Right lobe of liver (tissue), 6 donors: ENCODE measurements around the gene SDR42E2. TPM values are rescaled to one million over a fixed set of nuclear protein-coding genes. Genes with fewer than 3 reads are reported as not detected.
A peak's percentile ranks its signal among the peaks of the same experiment; 100 is the strongest.

Experiments
- ATAC-seq, 4 donors: fragments of 200-7000 bp; cut with Tn5 transposase; one replicate each; pipeline ENCODE4 v1.9.1; 2020; ENCODE audit warnings: mild to moderate bottlenecking in 4 of 4, moderate library complexity in 4 of 4
- DNase-seq, 3 donors: peaks; one replicate each; pipeline ENCODE4 v3.0.0-alpha.2; 2020
- H3K27ac ChIP-seq, 3 donors: fragments of 200-600 bp; one replicate each; pipeline ENCODE4 v1.8.0; 2022
- H3K27me3 ChIP-seq, 2 donors: fragments of 200-600 bp; one replicate each; pipeline ENCODE4 v1.8.0; 2022
- H3K36me3 ChIP-seq, 4 donors: fragments of 200-600 bp; sonication (generic) in 1 of 4; one replicate each; pipeline versions ENCODE4 v1.5.1 to v1.8.0; 2017 to 2022; ENCODE audit warnings: control low read depth in 1 of 4
- H3K4me1 ChIP-seq, 4 donors: fragments of 200-600 bp; sonication (generic) in 1 of 4; one replicate each; pipeline versions ENCODE4 v1.5.1 to v1.8.0; 2017 to 2022; ENCODE audit warnings: control low read depth in 1 of 4
- H3K4me3 ChIP-seq, 3 donors: fragments of 200-600 bp; one replicate each; pipeline ENCODE4 v1.8.0; 2022
- H3K9me3 ChIP-seq, 4 donors: fragments of 200-600 bp; sonication (generic) in 1 of 4; one replicate each; pipeline versions ENCODE4 v1.5.1 to v1.8.0; 2017 to 2022; ENCODE audit warnings: control low read depth in 1 of 4
- CTCF ChIP-seq, 4 donors: fragments of 200-600 bp in 3 of 4; fragments of 450-650 bp in 1 of 4; IDR thresholded peaks; one replicate each; pipeline versions ENCODE4 v1.5.1 to v1.8.0; 2016 to 2022; ENCODE audit warnings: antibody characterized with exemption in 4 of 4, mild to moderate bottlenecking in 2 of 4
- POLR2A ChIP-seq: fragments of 450-650 bp; IDR thresholded peaks from one replicate; pipeline ENCODE4 v1.6.1; 2017; ENCODE audit warnings: antibody characterized with exemption, mild to moderate bottlenecking
- WGBS: methylation state at CpG from one replicate; pipeline ENCODE4 v1.1.6; 2018; ENCODE audit warnings: low coverage, low lambda C conversion rate; ENCODE audit not compliant: insufficient coverage; ENCODE audit errors: missing lambda C conversion rate; 5-methylcytosine and 5-hydroxymethylcytosine counted together
- intact Hi-C, 2 donors: fragments of 100-400 bp; cut with DNase I; formaldehyde crosslinking; loops; one replicate each; pipeline versions ENCODE4 v1.11.2 to v1.14.1; 2022
- total RNA-seq, 6 experiments: library from RNA; depleted of rRNA in 2 of 6; stranded (reverse); fragments of >200 nt in 2 of 6; fragmentation: NEBNext Ultra II Directional in 3 of 6; extraction: Animal tissue kit (Norgen Biotek cat#: 25700) in 3 of 6; gene quantifications; one replicate each; pipeline versions ENCODE4 v1.1.0 to v1.2.4, GENCODE V29; 2016 to 2023
- donor health status: DM: no; HTN: yes; CAD: no.
- donor health status: DM: no; HTN: no; CAD: no.
- donor health status: DM: no; HTN: no; CAD: no.
- donor health status: DM: no; HTN: yes; CAD: no.
- donor health status: DM: no; HTN: yes; CAD: no.

SDR42E2 gene
- total RNA-seq, 6 experiments from 2014 or later, result not detected

GRCh38 chr16:22206842-22207714 is 44.8 kb downstream of the SDR42E2 start:
- 3% methylated on average over 22 of the region's 35 CpGs for WGBS
- TF ChIP-seq POLR2A, result no peak
- TF ChIP-seq CTCF (IDR thresholded peaks at IDR 0.05), result no peak
- intact Hi-C loops, result no loop called here

GRCh38 chr16:22207715-22208360 is 45.5 kb downstream of the SDR42E2 start:
- Histone ChIP-seq H3K36me3 (no peaks in the 10 kb centered on the region), H3K27ac (peak overlapping the region in 1 of 3 donors; percentile 33)

More at GRCh38 chr16:22206842-22207714, 44.8 kb downstream of the SDR42E2 start:
- Histone ChIP-seq H3K27me3 (no peaks in the 10 kb centered on the region), H3K27ac (peak overlapping the region; percentile 33 to 84 (median 74)), H3K4me1 (peaks cover 0 to 13% (median 4%) of the 10 kb centered on the region in 4 donors), H3K9me3 (no peaks in the 10 kb centered on the region), H3K4me3 (peak overlapping the region; percentile 92 to 96 (median 95)), H3K36me3 (no peaks in the 10 kb centered on the region)
- ATAC-seq (peak; percentile 59 to 71 (median 66)), DNase-seq (peak; percentile 86 to 88 (median 88))

GRCh38 chr16:22210285-22210684 is 48.0 kb downstream of the SDR42E2 start:
- no peak for TF ChIP-seq CTCF (IDR thresholded peaks at IDR 0.05)
- TF ChIP-seq POLR2A, result no peak
- Histone ChIP-seq H3K9me3 (no peaks in the 10 kb centered on the region), H3K36me3 (no peaks in the 10 kb centered on the region), H3K27ac (no peak overlapping the region), H3K27me3 (no peaks in the 10 kb centered on the region), H3K4me3 (no peak overlapping the region), H3K4me1 (peaks cover 0 to 11% (median 4%) of the 10 kb centered on the region in 4 donors)
- no peak for ATAC-seq
- intact Hi-C loops, result loop anchor here in 1 of 2 donors (10.0 kb wide), 1 partner anchor 75 kb away; no protein-coding TSS in a partner anchor
- no CpG with 5 or more reads among the region's 6 CpGs for WGBS
- no peak for DNase-seq

More at GRCh38 chr16:22207715-22208360, 45.5 kb downstream of the SDR42E2 start:
- WGBS, result 71% methylated on average over 9 of the region's 10 CpGs
- H3K4me3 ChIP-seq, result peak overlapping the region; percentile 92 to 96 (median 95)
- intact Hi-C loops, result no loop called here
- no peaks in the 10 kb centered on the region for H3K27me3 ChIP-seq
- DNase-seq, result no peak
- TF ChIP-seq CTCF (IDR thresholded peaks at IDR 0.05) (no peak), POLR2A (no peak)
- H3K9me3 ChIP-seq, result no peaks in the 10 kb centered on the region
- H3K4me1 ChIP-seq, result peaks cover 0 to 13% (median 4%) of the 10 kb centered on the region in 4 donors
- no peak for ATAC-seq

- H3K4me1 ChIP-seq, result peaks cover 0 to 9% (median 4%) of the 10 kb centered on the region in 4 donors
- TF ChIP-seq POLR2A (no peak), CTCF (IDR thresholded peaks at IDR 0.05) (no peak)
- intact Hi-C loops, result loop anchor here in 1 of 2 donors (10.0 kb wide), 1 partner anchor 74 kb away; no protein-coding TSS in a partner anchor
- ATAC-seq (no peak), DNase-seq (no peak)
- no peaks in the 10 kb centered on the region for H3K36me3 ChIP-seq
- no peaks in the 10 kb centered on the region for H3K27me3 ChIP-seq
- H3K4me3 ChIP-seq, result no peak overlapping the region
- H3K9me3 ChIP-seq, result no peaks in the 10 kb centered on the region
- H3K27ac ChIP-seq, result no peak overlapping the region
- 67% methylated on average over 2 of the region's 2 CpGs for WGBS
These were observed 48.5 kb downstream of the SDR42E2 start for GRCh38 chr16:22210854-22211253.
